HepG2 (cell line): ENCODE data around the gene SFT2D2.

Experiments used
- CBFB ChIP-seq: sonication (generic); formaldehyde crosslinking; IDR thresholded peaks from 2 replicates; pipeline ENCODE4 v1.4.0; 2020; ENCODE audit warnings: missing genetic modification reagents
- CEBPG ChIP-seq: IDR thresholded peaks from 2 replicates; pipeline ENCODE4 v1.6.1; 2016
- CHCHD3 ChIP-seq: sonication (generic); formaldehyde crosslinking; IDR thresholded peaks from 2 replicates; pipeline ENCODE4 v1.8.0; 2022; ENCODE audit warnings: mild to moderate bottlenecking, missing genetic modification reagents, moderate library complexity
- CHD4 ChIP-seq: fragments of 200-600 bp; sonication (generic); IDR thresholded peaks from 2 replicates; pipeline ENCODE4 v1.7.0; 2017; ENCODE audit warnings: mild to moderate bottlenecking, low read length, borderline replicate concordance
- CTCF ChIP-seq: sonication (generic); formaldehyde crosslinking; IDR thresholded peaks from 2 replicates; pipeline ENCODE4 v1.5.0; 2020; ENCODE audit warnings: mild to moderate bottlenecking, missing genetic modification reagents, moderate library complexity
- EZH2 ChIP-seq: conservative IDR thresholded peaks from 2 replicates; pipeline ENCODE4 v1.6.1; 2012; ENCODE audit warnings: mild to moderate bottlenecking, low read depth, low read length, moderate library complexity
- KLF6 ChIP-seq: IDR thresholded peaks from 2 replicates; pipeline ENCODE4 v1.8.0; 2016; ENCODE audit warnings: missing biosample characterization, missing genetic modification reagents
- NR0B2 ChIP-seq: sonication (generic); formaldehyde crosslinking; IDR thresholded peaks from 2 replicates; pipeline ENCODE4 v1.4.0; 2020; ENCODE audit warnings: mild to moderate bottlenecking, missing genetic modification reagents
- REPIN1 ChIP-seq: sonication (generic); formaldehyde crosslinking; IDR thresholded peaks from 2 replicates; pipeline ENCODE4 v1.8.0; 2022; ENCODE audit warnings: missing genetic modification reagents, low read depth, mild to moderate bottlenecking, borderline replicate concordance
- TAF1 ChIP-seq: sonication (generic); formaldehyde crosslinking; IDR thresholded peaks from 2 replicates; pipeline ENCODE4 v1.4.0; 2020; ENCODE audit warnings: missing genetic modification reagents
- ZNF354B ChIP-seq: sonication (generic); formaldehyde crosslinking; IDR thresholded peaks from 2 replicates; pipeline ENCODE4 v1.8.0; 2022; ENCODE audit warnings: mild to moderate bottlenecking, missing genetic modification reagents

GRCh38 chr1:168273575-168273974, 47.8 kb downstream of the SFT2D2 start:
- no peak for TF ChIP-seq CHD4
- TF ChIP-seq CTCF (CRISPR knock-in tag): no peak
- TF ChIP-seq KLF6 (CRISPR knock-in tag): no peak
- no peak for TF ChIP-seq CBFB (CRISPR knock-in tag)
- no peak for TF ChIP-seq ZNF354B (CRISPR knock-in tag)
- TF ChIP-seq REPIN1 (CRISPR knock-in tag): no peak
- TF ChIP-seq CHCHD3: no peak
- TF ChIP-seq TAF1: no peak
- TF ChIP-seq CEBPG (CRISPR knock-in tag): no peak
- TF ChIP-seq EZH2: no peak
- TF ChIP-seq NR0B2 (CRISPR knock-in tag): no peak
